ENCODE data around the gene EXOC4. TPM values are rescaled to one million over a fixed set of nuclear protein-coding genes. Genes with fewer than 3 reads are reported as not detected.

EXOC4 gene
- total RNA-seq, 1 experiment from 2014 or later: 75.8 TPM

GRCh38 chr7:133299676-133300075, 46.8 kb downstream of the EXOC4 start:
- no peaks in the 10 kb centered on the region for H3K9me3 Mint-ChIP-seq
- H3K27me3 ChIP-seq (ENCODE audit: insufficient read depth, low read length): no peaks in the 10 kb centered on the region

More at GRCh38 chr7:133299676-133300075, 46.8 kb downstream of the EXOC4 start:
- H2BK5ac ChIP-seq (ENCODE audit: insufficient read length, low read length): no peak overlapping the region
- H3K4me1 Mint-ChIP-seq: peaks cover 4 to 24% of the 10 kb centered on the region in 2 experiments; a peak in 3 of 4 replicates
- no peak overlapping the region for H3K4ac ChIP-seq (ENCODE audit: low read depth, low read length)
- H3K23ac ChIP-seq (ENCODE audit: insufficient read length, low read depth, low read length): no peak overlapping the region
- H3K23me2 ChIP-seq (ENCODE audit: insufficient read length, low read depth, low read length, poor library complexity, severe bottlenecking): no peaks in the 10 kb centered on the region
- no peak overlapping the region for H3K56ac ChIP-seq (ENCODE audit: insufficient read length, low read depth, low read length)
- H2BK15ac ChIP-seq (ENCODE audit: low read depth, low read length): no peak overlapping the region
- no peak overlapping the region for H2BK12ac ChIP-seq (ENCODE audit: insufficient read length, low read depth, low read length)
- no peak overlapping the region for H2AFZ ChIP-seq (ENCODE audit: low read length)
- TF ChIP-seq CTCF (conservative IDR thresholded peaks at IDR 0.05): no peak
- no peak overlapping the region for H3T11ph ChIP-seq (ENCODE audit: low read length)
- no peak overlapping the region for H3K14ac ChIP-seq (ENCODE audit: insufficient read depth, low read length)
- no peak overlapping the region for H2BK120ac ChIP-seq (ENCODE audit: low read depth, low read length, poor library complexity, severe bottlenecking)
- no peak overlapping the region for H3K4me2 ChIP-seq (ENCODE audit: insufficient read depth, insufficient read length, low read length)
- no peak overlapping the region for H4K8ac ChIP-seq (replicated peaks; ENCODE audit: insufficient read length, low read depth, low read length)
- H3K18ac ChIP-seq (ENCODE audit: insufficient read length, low read depth, low read length): no peak overlapping the region
- DNase-seq: no peak
- H3K4me3 Mint-ChIP-seq: no peak overlapping the region
- H2BK20ac ChIP-seq (ENCODE audit: low read depth, low read length, poor library complexity, severe bottlenecking): no peak overlapping the region
- H3K36me3 Mint-ChIP-seq (ENCODE audit: insufficient read depth in 1 of 3, low read depth in 3 of 3): no peaks in the 10 kb centered on the region
- peaks cover 3% of the 10 kb centered on the region for H3K79me1 ChIP-seq (ENCODE audit: insufficient read depth, low read depth, low read length, poor library complexity, severe bottlenecking)
- no peak overlapping the region for H3K27ac ChIP-seq (ENCODE audit: insufficient read length, low read depth, low read length)
- no peak overlapping the region for H3K9ac ChIP-seq (ENCODE audit: extremely low read depth, insufficient read length, low read length)
- no peaks in the 10 kb centered on the region for H3K9me3 ChIP-seq (ENCODE audit: control insufficient read depth, low read depth, low read length)
- WGBS (ENCODE audit: extremely low coverage, insufficient read length, low lambda C conversion rate): no CpG with 5 or more reads among the region's 1 CpG
- no peak overlapping the region; a peak in 1 of 7 replicates for H3K27ac Mint-ChIP-seq
- H4K20me1 ChIP-seq (ENCODE audit: control insufficient read depth, insufficient read depth, insufficient read length): no peaks in the 10 kb centered on the region
- no peak overlapping the region for H2AK5ac ChIP-seq (ENCODE audit: insufficient read length, low read length)
- H3K4me1 ChIP-seq (ENCODE audit: insufficient read depth, low read length): no peaks in the 10 kb centered on the region; the same call in 1 of the 2 replicates
- no peak overlapping the region for H4K5ac ChIP-seq (ENCODE audit: insufficient read length, low read depth, low read length)
- no peaks in the 10 kb centered on the region for H3K79me2 ChIP-seq (ENCODE audit: insufficient read depth, low read length)
- H4K91ac ChIP-seq (ENCODE audit: insufficient read length, low read depth, low read length): no peak overlapping the region
- H3K27me3 Mint-ChIP-seq (ENCODE audit: low read depth): no peaks in the 10 kb centered on the region
